Caco-2 (cell line): Measurements from ENCODE around the gene NDRG2. TPM values are rescaled to one million over a fixed set of nuclear protein-coding genes. Genes with fewer than 3 reads are reported as not detected.

Experiments
- BruUV-seq: library from RNA; stranded (reverse); fragments of 400-500 nt; replicated peaks from 2 replicates; lab custom pipeline; 2021; lab: Mats Ljungman, UMichigan
- CTCF ChIA-PET: fragments of 300-600 bp; sonication (Branson Sonifier 250); formaldehyde crosslinking; loops from one replicate; lab custom pipeline; 2022; ENCODE audit warnings: antibody characterized with exemption; lab: Charles Lee
- POLR2A ChIA-PET: fragments of 300-600 bp; sonication (Branson Sonifier 250); formaldehyde crosslinking; loops from one replicate; lab custom pipeline; 2022; ENCODE audit warnings: antibody characterized with exemption; lab: Charles Lee
- DNase-seq, 2 experiments: peaks; one replicate each; pipeline versions ENCODE4 v3.0.0 to v3.0.0-alpha.2; 2020 to 2022
- H3K27me3 ChIP-seq: replicated peaks from 2 replicates; pipeline ENCODE4 v1.6.0; 2011; ENCODE audit warnings: low read length; ENCODE audit not compliant: control insufficient read depth, insufficient read depth
- H3K36me3 ChIP-seq: 2 replicates; pipeline ENCODE4 v1.5.1; 2011; ENCODE audit warnings: low read length; ENCODE audit not compliant: control insufficient read depth, insufficient read depth
- H3K4me1 ChIP-seq: fragments of 250-450 bp; sonication (Bioruptor Pico); 2 replicates; pipeline ENCODE4 v1.5.1; 2020; ENCODE audit warnings: mild to moderate bottlenecking
- H3K4me3 ChIP-seq: 2 replicates; pipeline ENCODE4 v1.5.1; 2011; ENCODE audit warnings: low read depth, mild to moderate bottlenecking, control low read depth, low read length
- H3K9me3 ChIP-seq: fragments of 250-450 bp; sonication (Bioruptor Pico); 2 replicates; pipeline ENCODE4 v1.5.1; 2020; ENCODE audit warnings: mild to moderate bottlenecking, moderate library complexity
- H3K27ac Mint-ChIP-seq: one replicate; pipeline ENCODE4 v1.8.0; 2022; ENCODE audit warnings: mixed read lengths; ENCODE audit not compliant: unreplicated experiment
- H3K27me3 Mint-ChIP-seq: one replicate; pipeline ENCODE4 v1.8.0; 2022; ENCODE audit warnings: mixed read lengths; ENCODE audit not compliant: insufficient read depth, unreplicated experiment
- H3K36me3 Mint-ChIP-seq: one replicate; pipeline ENCODE4 v1.8.0; 2022; ENCODE audit warnings: mild to moderate bottlenecking, mixed read lengths; ENCODE audit not compliant: insufficient read depth, unreplicated experiment
- H3K4me1 Mint-ChIP-seq: one replicate; pipeline ENCODE4 v1.8.0; 2022; ENCODE audit warnings: low read depth, mixed read lengths; ENCODE audit not compliant: unreplicated experiment
- H3K4me3 Mint-ChIP-seq: one replicate; pipeline ENCODE4 v1.8.0; 2022; ENCODE audit warnings: mild to moderate bottlenecking, moderate library complexity, mixed read lengths; ENCODE audit not compliant: unreplicated experiment
- H3K9me3 Mint-ChIP-seq: one replicate; pipeline ENCODE4 v1.8.0; 2022; ENCODE audit warnings: mixed read lengths; ENCODE audit not compliant: unreplicated experiment
- CTCF ChIP-seq, 2 experiments: fragments of 200-600 bp in 1 of 2; IDR thresholded peaks; 1 replicate in 1 of 2; 2 replicates in 1 of 2; pipeline versions ENCODE4 v1.5.1 to v1.8.0; 2011 to 2022; ENCODE audit warnings: antibody characterized with exemption in 1 of 2, control low read depth in 1 of 2, inconsistent platforms in 1 of 2, low read depth in 1 of 2, low read length in 1 of 2, mild to moderate bottlenecking in 1 of 2, moderate library complexity in 1 of 2; ENCODE audit not compliant: insufficient read depth in 1 of 2, severe bottlenecking in 1 of 2, unreplicated experiment in 1 of 2
- intact Hi-C: fragments of 100-400 bp; cut with micrococcal nuclease; formaldehyde crosslinking; loops from one replicate; pipeline ENCODE4 v1.10.0; 2022; ENCODE audit not compliant: unreplicated experiment
- total RNA-seq: library from RNA; stranded (reverse); gene quantifications from 2 replicates; pipeline ENCODE4 v1.2.3, GENCODE V29; 2022

NDRG2 gene
- total RNA-seq, 1 experiment from 2014 or later, result 17.7 TPM

- H3K36me3 ChIP-seq, result no peaks in the 10 kb centered on the region
- intact Hi-C loops, result no loop called here
- H3K27me3 Mint-ChIP-seq, result no peaks in the 10 kb centered on the region
- no peaks in the 10 kb centered on the region for H3K9me3 Mint-ChIP-seq
- no peaks in the 10 kb centered on the region for H3K27me3 ChIP-seq
- ChIA-PET POLR2A (no interaction called here), CTCF (no interaction called here)
- H3K9me3 ChIP-seq, result no peaks in the 10 kb centered on the region
- TF ChIP-seq CTCF (IDR thresholded peaks at IDR 0.05; ENCODE audit: insufficient read depth in 1 of 2, low read depth in 1 of 2, low read length in 1 of 2, severe bottlenecking in 1 of 2, unreplicated experiment in 1 of 2), result no peak
- no peaks in the 10 kb centered on the region for H3K36me3 Mint-ChIP-seq
- H3K4me3 ChIP-seq, result no peak overlapping the region
- no peak for DNase-seq
- H3K27ac Mint-ChIP-seq, result no peak overlapping the region
- no TSS peak for BruUV-seq
- H3K4me1 ChIP-seq, result peaks cover 43% of the 10 kb centered on the region
- H3K4me3 Mint-ChIP-seq, result no peak overlapping the region
- peaks cover 36% of the 10 kb centered on the region for H3K4me1 Mint-ChIP-seq
Observed at GRCh38 chr14:20976291-20976690, 48.6 kb downstream of the NDRG2 start.

GRCh38 chr14:20973501-20973900 lies 51.4 kb downstream of the NDRG2 start:
- H3K4me3 Mint-ChIP-seq, result no peak overlapping the region
- BruUV-seq, result no TSS peak

GRCh38 chr14:20971705-20972021 lies 53.2 kb downstream of the NDRG2 start:
- no peak for TF ChIP-seq CTCF (IDR thresholded peaks at IDR 0.05; ENCODE audit: insufficient read depth in 1 of 2, low read depth in 1 of 2, low read length in 1 of 2, severe bottlenecking in 1 of 2, unreplicated experiment in 1 of 2)
- Histone ChIP-seq H3K4me1 (peaks cover 29% of the 10 kb centered on the region), H3K27me3 (no peaks in the 10 kb centered on the region), H3K36me3 (no peaks in the 10 kb centered on the region), H3K4me3 (peak overlapping the region; percentile 71), H3K9me3 (no peaks in the 10 kb centered on the region)
- no peaks in the 10 kb centered on the region for H3K36me3 Mint-ChIP-seq
- H3K4me3 Mint-ChIP-seq, result peak overlapping the region; percentile 88
- peaks cover 26% of the 10 kb centered on the region for H3K4me1 Mint-ChIP-seq
- ChIA-PET POLR2A (interaction anchor here (0.6 kb wide), 1 partner anchor 290 kb away, joined by 3 read pairs; no protein-coding TSS in a partner anchor), CTCF (interaction anchor here (0.5 to 2.3 kb wide), 24 partner anchors 10 to 1194 kb away, joined by 3 to 45 read pairs (median 5); partner anchors contain the start of genes NDRG2 and SLC39A2)
- BruUV-seq, result no TSS peak
- DNase-seq, result no peak
- H3K27ac Mint-ChIP-seq, result peak overlapping the region; percentile 66
- H3K27me3 Mint-ChIP-seq, result peaks cover 11% of the 10 kb centered on the region
- intact Hi-C loops, result loop anchor here (1.0 to 5.0 kb wide), 4 partner anchors 19 to 274 kb away; no protein-coding TSS in a partner anchor
- H3K9me3 Mint-ChIP-seq, result no peaks in the 10 kb centered on the region

More at GRCh38 chr14:20973501-20973900, 51.4 kb downstream of the NDRG2 start:
- ChIA-PET CTCF (interaction anchor here (0.6 kb wide), 1 partner anchor 41 kb away, joined by 4 read pairs; no protein-coding TSS in a partner anchor), POLR2A (no interaction called here)
- Mint-ChIP-seq H3K4me1 (peaks cover 37% of the 10 kb centered on the region), H3K36me3 (no peaks in the 10 kb centered on the region), H3K27me3 (peaks cover 4% of the 10 kb centered on the region), H3K27ac (no peak overlapping the region), H3K9me3 (no peaks in the 10 kb centered on the region)
- Histone ChIP-seq H3K4me3 (no peak overlapping the region), H3K9me3 (no peaks in the 10 kb centered on the region), H3K27me3 (no peaks in the 10 kb centered on the region), H3K36me3 (no peaks in the 10 kb centered on the region), H3K4me1 (peaks cover 43% of the 10 kb centered on the region)
- intact Hi-C loops, result loop anchor here (5.0 kb wide), 1 partner anchor 101 kb away; no protein-coding TSS in a partner anchor
- no peak for TF ChIP-seq CTCF (IDR thresholded peaks at IDR 0.05; ENCODE audit: insufficient read depth in 1 of 2, low read depth in 1 of 2, low read length in 1 of 2, severe bottlenecking in 1 of 2, unreplicated experiment in 1 of 2)
- no peak for DNase-seq
